LNCaP clone FGC (cell line): Measurements from ENCODE around the gene IFT81.

Experiments used
- DNase-seq: peaks from one replicate; pipeline ENCODE4 v3.0.0-alpha.2; 2011; ENCODE audit warnings: low read depth
- H3K4me3 ChIP-seq: 2 replicates; pipeline ENCODE4 v1.5.1; 2011; ENCODE audit warnings: mild to moderate bottlenecking, low read depth, low read length, control low read depth
- TF ChIP-seq, protein P1 (sequence below): IDR thresholded peaks from 2 replicates; pipeline ENCODE4 v1.5.1; 2012; ENCODE audit warnings: mild to moderate bottlenecking; ENCODE audit not compliant: control insufficient read depth, insufficient read depth; ENCODE audit errors: extremely low read depth

IFT81 gene

DNA sequence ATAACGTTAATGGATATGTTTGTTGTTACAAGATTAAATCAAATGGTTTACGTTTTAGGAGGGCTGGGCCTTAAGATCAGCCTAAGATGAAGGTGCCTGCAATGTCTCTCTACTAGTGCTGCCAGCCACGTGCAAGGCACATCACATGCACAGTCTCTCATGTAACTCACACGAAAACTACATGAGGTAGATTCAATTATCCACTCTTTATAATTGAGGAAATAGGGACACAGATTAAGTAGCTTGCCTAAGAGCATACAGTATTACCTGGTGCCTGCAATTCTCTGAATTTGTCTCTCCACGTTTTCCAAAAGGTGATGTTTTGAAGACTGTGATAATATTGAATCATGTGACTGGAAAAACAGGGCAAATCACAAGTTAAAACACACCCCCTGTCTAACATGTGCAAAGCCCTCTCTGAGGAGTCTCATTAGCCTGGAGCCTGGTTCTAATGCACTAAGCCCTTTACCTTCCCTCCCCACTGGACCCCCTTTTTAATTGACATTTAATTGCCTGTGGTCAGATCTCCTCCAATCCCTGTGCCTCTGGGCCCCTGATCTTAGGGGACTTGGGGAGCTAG, 142.3 kb downstream of the IFT81 start:
- no peak for DNase-seq
- TF ChIP-seq, protein P1, sequence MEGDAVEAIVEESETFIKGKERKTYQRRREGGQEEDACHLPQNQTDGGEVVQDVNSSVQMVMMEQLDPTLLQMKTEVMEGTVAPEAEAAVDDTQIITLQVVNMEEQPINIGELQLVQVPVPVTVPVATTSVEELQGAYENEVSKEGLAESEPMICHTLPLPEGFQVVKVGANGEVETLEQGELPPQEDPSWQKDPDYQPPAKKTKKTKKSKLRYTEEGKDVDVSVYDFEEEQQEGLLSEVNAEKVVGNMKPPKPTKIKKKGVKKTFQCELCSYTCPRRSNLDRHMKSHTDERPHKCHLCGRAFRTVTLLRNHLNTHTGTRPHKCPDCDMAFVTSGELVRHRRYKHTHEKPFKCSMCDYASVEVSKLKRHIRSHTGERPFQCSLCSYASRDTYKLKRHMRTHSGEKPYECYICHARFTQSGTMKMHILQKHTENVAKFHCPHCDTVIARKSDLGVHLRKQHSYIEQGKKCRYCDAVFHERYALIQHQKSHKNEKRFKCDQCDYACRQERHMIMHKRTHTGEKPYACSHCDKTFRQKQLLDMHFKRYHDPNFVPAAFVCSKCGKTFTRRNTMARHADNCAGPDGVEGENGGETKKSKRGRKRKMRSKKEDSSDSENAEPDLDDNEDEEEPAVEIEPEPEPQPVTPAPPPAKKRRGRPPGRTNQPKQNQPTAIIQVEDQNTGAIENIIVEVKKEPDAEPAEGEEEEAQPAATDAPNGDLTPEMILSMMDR = no peak
- H3K4me3 ChIP-seq = no peak overlapping the region

- no peak for DNase-seq
- TF ChIP-seq, protein P1 = no peak
- no peak overlapping the region for H3K4me3 ChIP-seq
Observed at GRCh38 chr12:110266980-110267620, 142.9 kb downstream of the IFT81 start.
